A549 (cell line): Measurements from ENCODE around the gene BRD1. TPM values are rescaled to one million over a fixed set of nuclear protein-coding genes. Genes with fewer than 3 reads are reported as not detected.

Experiments
- ATAC-seq, 2 experiments: fragments of 200-7000 bp in 1 of 2; fragments of >200 bp in 1 of 2; cut with Nextera tagmentation in 1 of 2; cut with Tn5 transposase in 1 of 2; 3 replicates each; pipeline versions ENCODE4 v1.8.0 to v1.9.1; 2018 to 2020; ENCODE audit warnings: mild to moderate bottlenecking in 1 of 2, moderate library complexity in 1 of 2
- CTCF ChIA-PET: fragments of 300-600 bp; sonication (Branson Sonifier 250); formaldehyde crosslinking; extraction: SDS; loops from one replicate; lab custom pipeline; 2021; ENCODE audit warnings: antibody characterized with exemption, inconsistent platforms; lab: Yijun Ruan, JAX
- POLR2A ChIA-PET: fragments of 350-600 bp; formaldehyde crosslinking; extraction: SDS; loops from one replicate; lab custom pipeline; 2021; ENCODE audit warnings: antibody characterized with exemption, inconsistent platforms; lab: Yijun Ruan, JAX
- DNase-seq, 2 experiments: peaks; one replicate each; pipeline versions ENCODE4 v3.0.0 to v3.0.0-alpha.2; 2011 to 2016; ENCODE audit warnings: low read depth in 1 of 2, low spot score in 1 of 2
- FAIRE-seq: peaks from 2 replicates; lab custom pipeline; 2011; peaks lifted over from hg19 to GRCh38; lab: Jason Lieb, UNC
- H3K27ac ChIP-seq, 2 experiments: fragments of >200 bp; sonication (Bioruptor Twin); formaldehyde crosslinking; 3 replicates each; pipeline ENCODE4 v1.5.1; 2016 to 2017
- H3K4me1 ChIP-seq: fragments of >200 bp; sonication (Bioruptor Twin); formaldehyde crosslinking; 3 replicates; pipeline ENCODE4 v1.6.1; 2016
- H3K4me2 ChIP-seq: fragments of >200 bp; sonication (Bioruptor Twin); formaldehyde crosslinking; 3 replicates; pipeline ENCODE4 v1.6.1; 2016
- H3K4me3 ChIP-seq: fragments of >200 bp; sonication (Bioruptor Twin); formaldehyde crosslinking; 3 replicates; pipeline ENCODE4 v1.5.1; 2016
- H3K9me3 ChIP-seq: fragments of >200 bp; sonication (Bioruptor Twin); formaldehyde crosslinking; 3 replicates; pipeline ENCODE4 v1.6.1; 2016
- BHLHE40 ChIP-seq: IDR thresholded peaks from 2 replicates; pipeline ENCODE4 v1.6.1; 2012; ENCODE audit warnings: low read depth, low read length, inconsistent platforms
- CBX2 ChIP-seq: fragments of 200-600 bp; sonication (generic); IDR thresholded peaks from 2 replicates; pipeline ENCODE4 v1.6.1; 2016; ENCODE audit warnings: low read depth, mild to moderate bottlenecking, borderline replicate concordance
- EHF ChIP-seq: fragments of 250-450 bp; sonication (Bioruptor Pico); IDR thresholded peaks from 2 replicates; pipeline ENCODE4 v1.5.0; 2020; ENCODE audit warnings: mild to moderate bottlenecking
- ESRRA ChIP-seq: fragments of 150-350 bp; IDR thresholded peaks from 2 replicates; pipeline ENCODE4 v1.6.1; 2014; ENCODE audit warnings: mild to moderate bottlenecking, low read length, borderline replicate concordance
- FOXS1 ChIP-seq: fragments of 250-450 bp; sonication (Bioruptor Pico); IDR thresholded peaks from 2 replicates; pipeline ENCODE4 v1.5.0; 2020; ENCODE audit warnings: mild to moderate bottlenecking, moderate library complexity
- GATA3 ChIP-seq: IDR thresholded peaks from 2 replicates; pipeline ENCODE4 v1.6.1; 2012; ENCODE audit warnings: borderline replicate concordance
- HOXA7 ChIP-seq: fragments of 250-450 bp; sonication (Bioruptor Pico); IDR thresholded peaks from 2 replicates; pipeline ENCODE4 v1.5.0; 2020; ENCODE audit warnings: mild to moderate bottlenecking, moderate library complexity
- HOXB5 ChIP-seq: fragments of 250-450 bp; sonication (Bioruptor Pico); IDR thresholded peaks from 2 replicates; pipeline ENCODE4 v1.5.0; 2020; ENCODE audit warnings: mild to moderate bottlenecking, moderate library complexity
- JUN ChIP-seq, 2 experiments: fragments of >200 bp; sonication (Bioruptor Twin); formaldehyde crosslinking; IDR thresholded peaks; 2 replicates in 1 of 2; 3 replicates in 1 of 2; pipeline ENCODE4 v1.6.1; 2016 to 2017
- KDM1A ChIP-seq: fragments of 200-600 bp; sonication (generic); IDR thresholded peaks from 2 replicates; pipeline ENCODE4 v1.6.1; 2016; ENCODE audit warnings: low read depth, mild to moderate bottlenecking
- MAZ ChIP-seq: fragments of 150-350 bp; IDR thresholded peaks from 2 replicates; pipeline ENCODE4 v1.6.1; 2014; ENCODE audit warnings: antibody characterized with exemption, low read depth, low read length, borderline replicate concordance
- NFE2L2 ChIP-seq: fragments of 150-350 bp; conservative IDR thresholded peaks from 2 replicates; pipeline ENCODE4 v1.6.1; 2014; ENCODE audit warnings: low read length
- NPAS2 ChIP-seq: fragments of 250-450 bp; sonication (Bioruptor Pico); IDR thresholded peaks from 2 replicates; pipeline ENCODE4 v1.8.0; 2022; ENCODE audit warnings: mild to moderate bottlenecking, moderate library complexity, borderline replicate concordance
- PHF8 ChIP-seq: fragments of 200-600 bp; sonication (generic); IDR thresholded peaks from 2 replicates; pipeline ENCODE4 v1.6.1; 2016; ENCODE audit warnings: low read depth, mild to moderate bottlenecking, antibody characterized with exemption, moderate library complexity, borderline replicate concordance
- POLR2AphosphoS2 ChIP-seq: conservative IDR thresholded peaks from 2 replicates; pipeline ENCODE4 v1.6.1; 2012; ENCODE audit warnings: low read length, improper control_type of control experiment, inconsistent platforms
- RNF2 ChIP-seq: fragments of 200-600 bp; sonication (generic); IDR thresholded peaks from 2 replicates; pipeline ENCODE4 v1.6.1; 2016; ENCODE audit warnings: low read depth, mild to moderate bottlenecking, antibody characterized with exemption, moderate library complexity, borderline replicate concordance
- SMC3 ChIP-seq: fragments of >200 bp; sonication (Bioruptor Twin); formaldehyde crosslinking; IDR thresholded peaks from 3 replicates; pipeline ENCODE4 v1.6.1; 2018; ENCODE audit warnings: inconsistent platforms
- ZSCAN20 ChIP-seq: fragments of 250-450 bp; sonication (Bioruptor Pico); IDR thresholded peaks from 2 replicates; pipeline ENCODE4 v1.8.0; 2022; ENCODE audit warnings: mild to moderate bottlenecking, moderate library complexity
- WGBS: methylation state at CpG from one replicate; pipeline ENCODE4 v1.1.6; 2017; ENCODE audit errors: missing lambda C conversion rate; 5-methylcytosine and 5-hydroxymethylcytosine counted together
- polyA plus RNA-seq, 4 experiments: library from polyadenylated mRNA; depleted of rRNA in 3 of 4; stranded (reverse); fragments of >200 nt; fragmentation: RNase III in 1 of 4; extraction: RNeasy Plus Mini Kit Qiagen cat#74134 plus additional on column Dnase treatment in 1 of 4; gene quantifications; 2 replicates in 3 of 4; 3 replicates in 1 of 4; pipeline ENCODE4 v1.2.3, GENCODE V29; 2011 to 2017
- TF ChIP-seq, protein P1 (sequence below): fragments of 250-450 bp; sonication (Bioruptor Pico); IDR thresholded peaks from 2 replicates; pipeline ENCODE4 v1.5.0; 2020; ENCODE audit warnings: low read depth, mild to moderate bottlenecking, moderate library complexity
- TF ChIP-seq, protein P2 (sequence below): fragments of 150-350 bp; IDR thresholded peaks from 2 replicates; pipeline ENCODE4 v1.6.1; 2014; ENCODE audit warnings: low read depth, mild to moderate bottlenecking, low read length
- TF ChIP-seq, protein P3 (sequence below): IDR thresholded peaks from 2 replicates; pipeline ENCODE4 v1.6.1; 2012
- TF ChIP-seq, protein P4 (sequence below): fragments of 450-650 bp; IDR thresholded peaks from 2 replicates; pipeline ENCODE4 v1.6.1; 2014; ENCODE audit warnings: antibody characterized with exemption

BRD1 gene
- polyA plus RNA-seq, 2 of the 4 experiments (the other 2 are of a cell fraction) = 3.7 to 11.5 TPM

DNA sequence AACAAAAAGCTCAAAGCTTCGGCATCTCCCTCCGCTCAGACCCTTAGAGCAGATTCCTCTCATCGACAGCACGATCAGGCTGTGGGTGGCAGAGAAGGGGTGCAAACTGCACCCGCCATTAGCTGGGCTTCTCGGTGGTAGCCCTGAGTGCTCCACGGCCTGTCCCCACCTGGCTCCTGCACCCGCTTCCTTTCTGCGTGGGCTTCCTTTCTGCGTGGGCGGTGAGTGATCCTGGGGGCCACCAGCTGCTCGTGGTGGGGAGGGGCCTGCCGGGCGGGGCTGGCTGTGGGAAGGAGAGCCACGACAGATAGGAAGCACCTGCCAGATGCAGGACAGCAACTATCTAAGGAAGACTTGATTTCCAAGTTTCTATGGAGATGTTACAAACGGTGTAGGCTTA, 55.0 kb downstream of the BRD1 start:
- WGBS = 87% methylated on average over 7 of the region's 16 CpGs
- Histone ChIP-seq H3K27ac (no peak overlapping the region), H3K4me3 (no peak overlapping the region), H3K4me1 (no peaks in the 10 kb centered on the region), H3K9me3 (no peaks in the 10 kb centered on the region), H3K4me2 (no peak overlapping the region)
- POLR2A ChIA-PET = no interaction called here
- ATAC-seq (no peak), FAIRE-seq (no peak), DNase-seq (no peak)
- CTCF ChIA-PET = interaction anchor here (0.6 kb wide), 1 partner anchor 258 kb away, joined by 4 read pairs; no protein-coding TSS in a partner anchor
- TF ChIP-seq ESRRA = no peak
- TF ChIP-seq, protein P1, sequence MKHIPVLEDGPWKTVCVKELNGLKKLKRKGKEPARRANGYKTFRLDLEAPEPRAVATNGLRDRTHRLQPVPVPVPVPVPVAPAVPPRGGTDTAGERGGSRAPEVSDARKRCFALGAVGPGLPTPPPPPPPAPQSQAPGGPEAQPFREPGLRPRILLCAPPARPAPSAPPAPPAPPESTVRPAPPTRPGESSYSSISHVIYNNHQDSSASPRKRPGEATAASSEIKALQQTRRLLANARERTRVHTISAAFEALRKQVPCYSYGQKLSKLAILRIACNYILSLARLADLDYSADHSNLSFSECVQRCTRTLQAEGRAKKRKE = no peak
- TF ChIP-seq, protein P2, sequence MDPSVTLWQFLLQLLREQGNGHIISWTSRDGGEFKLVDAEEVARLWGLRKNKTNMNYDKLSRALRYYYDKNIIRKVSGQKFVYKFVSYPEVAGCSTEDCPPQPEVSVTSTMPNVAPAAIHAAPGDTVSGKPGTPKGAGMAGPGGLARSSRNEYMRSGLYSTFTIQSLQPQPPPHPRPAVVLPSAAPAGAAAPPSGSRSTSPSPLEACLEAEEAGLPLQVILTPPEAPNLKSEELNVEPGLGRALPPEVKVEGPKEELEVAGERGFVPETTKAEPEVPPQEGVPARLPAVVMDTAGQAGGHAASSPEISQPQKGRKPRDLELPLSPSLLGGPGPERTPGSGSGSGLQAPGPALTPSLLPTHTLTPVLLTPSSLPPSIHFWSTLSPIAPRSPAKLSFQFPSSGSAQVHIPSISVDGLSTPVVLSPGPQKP = no peak
- TF ChIP-seq NPAS2 (CRISPR knock-in tag) = no peak
- TF ChIP-seq HOXB5 (CRISPR knock-in tag) = no peak
- no peak for TF ChIP-seq BHLHE40
- no peak for TF ChIP-seq HOXA7
- TF ChIP-seq GATA3 = no peak
- TF ChIP-seq ZSCAN20 = no peak

DNA sequence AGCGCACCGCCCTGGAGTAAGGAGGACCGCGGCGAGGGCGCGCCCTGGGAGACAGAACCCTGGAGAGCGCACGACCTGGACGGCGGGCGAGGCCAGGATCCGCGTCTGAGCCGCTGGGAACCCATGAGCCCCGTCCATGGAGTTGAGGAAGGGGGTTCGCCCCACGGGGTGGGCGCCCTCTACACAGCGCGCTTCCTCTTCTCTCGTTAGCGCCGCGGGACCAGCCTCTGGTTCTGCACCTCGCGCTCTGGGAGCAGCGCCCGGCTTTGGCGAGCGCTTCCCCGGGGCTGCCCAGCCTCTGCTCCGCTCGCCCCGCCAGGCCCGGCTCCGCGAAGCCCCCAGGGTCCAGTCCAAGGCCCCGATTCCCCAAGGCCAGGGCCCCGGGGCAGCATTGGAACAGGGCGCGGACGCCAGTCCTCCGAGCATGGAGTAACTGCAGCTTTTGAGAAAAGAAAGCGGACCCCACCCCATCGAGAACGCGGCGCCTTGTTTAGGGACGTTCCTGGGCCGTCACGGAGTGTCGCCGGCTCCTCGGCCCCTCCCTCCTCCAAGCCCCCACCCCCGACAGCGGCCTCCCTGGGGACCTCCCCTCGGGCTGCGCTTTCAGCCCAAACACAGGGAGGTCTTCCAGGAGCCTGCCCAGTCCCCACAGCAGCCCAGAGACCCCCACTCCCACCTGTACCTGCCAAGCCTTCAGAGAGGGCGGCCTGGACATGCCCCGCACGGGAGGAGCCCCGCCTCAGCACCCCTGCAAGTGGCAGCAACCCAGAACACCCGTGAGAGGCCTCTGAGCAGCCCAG, 56.2 kb downstream of the BRD1 start:
- FAIRE-seq (no peak), ATAC-seq (no peak), DNase-seq (no peak)
- 97% methylated on average over 28 of the region's 64 CpGs for WGBS
- ChIA-PET CTCF (interaction anchor here (1.2 kb wide), 1 partner anchor 14 kb away, joined by 4 read pairs; no protein-coding TSS in a partner anchor), POLR2A (no interaction called here)
- TF ChIP-seq CBX2 (no peak), MAZ (no peak), HOXA7 (no peak), KDM1A (no peak), POLR2AphosphoS2 (no peak), EHF (CRISPR knock-in tag) (no peak), PHF8 (no peak), SMC3 (no peak), JUN (IDR thresholded peaks at IDR 0.05) (no peak), FOXS1 (CRISPR knock-in tag) (no peak), NFE2L2 (no peak), RNF2 (no peak)
- TF ChIP-seq, protein P3, sequence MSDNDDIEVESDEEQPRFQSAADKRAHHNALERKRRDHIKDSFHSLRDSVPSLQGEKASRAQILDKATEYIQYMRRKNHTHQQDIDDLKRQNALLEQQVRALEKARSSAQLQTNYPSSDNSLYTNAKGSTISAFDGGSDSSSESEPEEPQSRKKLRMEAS = no peak
- TF ChIP-seq, protein P4, sequence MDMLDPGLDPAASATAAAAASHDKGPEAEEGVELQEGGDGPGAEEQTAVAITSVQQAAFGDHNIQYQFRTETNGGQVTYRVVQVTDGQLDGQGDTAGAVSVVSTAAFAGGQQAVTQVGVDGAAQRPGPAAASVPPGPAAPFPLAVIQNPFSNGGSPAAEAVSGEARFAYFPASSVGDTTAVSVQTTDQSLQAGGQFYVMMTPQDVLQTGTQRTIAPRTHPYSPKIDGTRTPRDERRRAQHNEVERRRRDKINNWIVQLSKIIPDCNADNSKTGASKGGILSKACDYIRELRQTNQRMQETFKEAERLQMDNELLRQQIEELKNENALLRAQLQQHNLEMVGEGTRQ = no peak
- Histone ChIP-seq H3K4me2 (no peak overlapping the region), H3K9me3 (no peaks in the 10 kb centered on the region), H3K4me1 (no peaks in the 10 kb centered on the region), H3K27ac (no peak overlapping the region), H3K4me3 (no peak overlapping the region)
